NCI-H345 treated with DMSO at 0.1 percent for 48 hours (cell line): ENCODE measurements around the gene ZNF14.
"Not testable (repeated sequence)": the region's sequence is repeated elsewhere in the genome, so short reads cannot be mapped to it uniquely, and the experiment has no call there.

Source experiments
- DNase-seq: peaks from one replicate; lab custom pipeline; 2025; ENCODE audit not compliant: unreplicated experiment; lab: John Stamatoyannopoulos, UW

ZNF14 gene

GRCh38 chr19:19746286-19747213 lies 13.6 kb upstream of the ZNF14 start:
- DNase-seq = no peak

DNA sequence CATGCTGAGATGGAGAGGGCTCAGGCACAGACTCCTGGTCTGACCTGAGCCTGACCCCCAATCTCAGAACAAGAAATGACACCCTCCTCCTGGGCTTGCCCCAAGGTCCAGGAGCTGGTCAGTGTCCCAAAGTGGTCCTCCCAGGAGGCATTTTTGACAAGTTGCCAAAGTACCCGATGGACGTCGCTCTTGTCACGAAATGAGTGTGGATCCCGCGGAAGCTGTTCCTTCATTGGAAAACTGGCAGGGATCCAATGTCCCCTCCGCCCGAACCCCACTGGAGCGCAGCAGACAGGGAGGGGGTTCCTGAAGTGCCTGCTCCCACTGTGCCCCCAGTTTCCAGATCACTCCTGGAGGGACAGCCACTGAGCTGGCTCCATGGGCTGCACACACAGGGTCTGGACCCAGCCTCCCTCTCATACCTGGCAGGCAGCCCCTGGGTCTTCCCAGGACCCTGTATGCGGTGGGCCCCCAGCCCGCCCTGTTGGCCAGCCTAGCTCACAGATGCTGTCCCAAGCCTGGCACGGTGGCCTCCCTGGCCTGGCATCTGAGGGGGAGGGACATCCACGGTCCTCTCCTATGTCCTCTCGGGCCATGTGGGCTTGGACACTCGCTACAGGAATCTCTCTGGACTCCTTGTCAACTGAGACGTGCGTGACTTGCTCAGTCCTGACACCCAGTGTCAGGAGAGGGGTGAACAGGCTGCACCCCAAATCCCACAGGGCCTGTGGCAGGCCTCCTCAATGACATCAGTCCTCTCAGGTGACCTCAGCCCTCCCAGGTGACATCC lies 12.8 kb upstream of the ZNF14 start:
- DNase-seq = no peak

GRCh38 chr19:19744641-19745040 lies 11.7 kb upstream of the ZNF14 start:
- no peak for DNase-seq

DNA sequence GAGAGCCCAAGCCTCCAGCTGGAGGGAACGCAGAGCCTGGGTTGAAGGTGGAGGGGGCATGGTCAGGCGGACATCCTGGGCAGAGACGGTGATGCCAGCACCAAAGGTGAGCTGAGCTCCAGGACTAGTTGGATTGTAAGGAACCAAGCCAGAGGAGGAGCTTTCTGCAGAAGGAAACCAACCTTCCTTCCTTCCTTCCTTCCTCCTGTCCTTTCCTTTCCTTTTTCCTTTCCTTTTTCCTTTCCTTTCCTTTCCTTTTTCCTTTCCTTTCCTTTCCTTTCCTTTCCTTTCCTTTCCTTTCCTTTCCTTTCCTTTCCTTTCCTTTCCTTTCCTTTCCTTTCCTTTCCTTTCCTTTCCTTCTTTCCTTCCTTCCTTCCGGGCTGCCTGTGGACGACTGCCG lies 11.0 kb upstream of the ZNF14 start:
- not testable (repeated sequence) for DNase-seq

DNA sequence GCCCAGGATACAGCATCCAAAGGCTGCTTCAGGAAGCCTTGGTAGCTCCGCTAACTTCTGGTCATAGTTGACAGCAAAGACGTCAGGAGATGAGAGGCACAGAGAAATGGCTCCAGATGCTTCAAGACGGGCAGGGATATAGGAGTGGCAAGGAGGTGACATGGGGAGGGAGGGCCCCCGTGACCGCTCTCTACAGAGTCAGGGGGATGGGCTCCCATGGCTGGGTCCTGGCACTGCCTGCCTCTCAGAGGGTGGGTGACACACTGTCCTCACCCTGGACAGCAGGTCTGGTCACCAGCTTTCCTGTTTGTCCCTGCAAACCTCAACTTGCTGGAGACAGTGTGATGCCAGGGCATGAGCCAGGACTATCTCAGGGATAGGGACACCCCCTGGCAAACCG lies 10.3 kb upstream of the ZNF14 start:
- DNase-seq = no peak

DNA sequence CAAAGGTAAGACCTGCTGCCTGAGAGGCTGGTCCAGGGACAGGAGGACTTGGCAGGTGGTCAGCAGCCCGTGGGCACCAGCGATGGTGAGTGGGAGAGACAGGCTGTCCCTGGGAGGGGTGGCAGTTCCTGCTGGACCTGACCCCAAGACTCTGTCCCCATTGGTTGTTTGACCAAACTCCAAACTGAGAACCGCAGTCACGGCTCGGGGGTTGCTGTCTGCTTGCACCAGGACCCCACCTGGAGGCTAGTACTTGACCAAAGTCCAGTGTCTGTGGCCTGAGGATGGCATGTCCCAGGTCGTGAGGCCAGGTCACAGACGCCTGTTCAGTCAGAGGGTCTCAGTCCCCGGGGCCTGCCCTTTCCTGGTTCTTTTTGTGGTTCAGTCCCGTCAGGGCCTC lies 9.9 kb upstream of the ZNF14 start:
- no peak for DNase-seq

GRCh38 chr19:19741184-19741583 lies 8.3 kb upstream of the ZNF14 start:
- DNase-seq = no peak

DNA sequence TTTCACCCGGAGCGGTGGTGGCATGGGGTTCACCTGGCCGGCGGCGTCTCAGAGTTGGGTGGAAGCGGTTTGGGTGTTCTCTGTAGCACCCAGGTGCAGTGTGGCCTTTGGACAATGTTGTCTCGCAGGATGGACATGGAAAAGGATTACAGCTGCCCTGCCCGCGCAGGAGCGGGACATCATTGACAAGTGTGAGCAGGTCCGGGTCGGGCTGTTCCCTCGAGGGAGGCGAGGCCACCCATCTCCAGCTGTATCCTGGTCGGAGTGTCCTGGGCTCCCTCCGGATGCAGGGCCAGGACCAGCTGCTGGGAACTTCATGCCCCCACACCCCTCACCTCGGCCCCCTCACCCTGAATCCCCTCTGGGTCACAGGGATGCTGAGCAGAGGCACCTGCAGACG lies 7.8 kb upstream of the ZNF14 start:
- DNase-seq = no peak

DNA sequence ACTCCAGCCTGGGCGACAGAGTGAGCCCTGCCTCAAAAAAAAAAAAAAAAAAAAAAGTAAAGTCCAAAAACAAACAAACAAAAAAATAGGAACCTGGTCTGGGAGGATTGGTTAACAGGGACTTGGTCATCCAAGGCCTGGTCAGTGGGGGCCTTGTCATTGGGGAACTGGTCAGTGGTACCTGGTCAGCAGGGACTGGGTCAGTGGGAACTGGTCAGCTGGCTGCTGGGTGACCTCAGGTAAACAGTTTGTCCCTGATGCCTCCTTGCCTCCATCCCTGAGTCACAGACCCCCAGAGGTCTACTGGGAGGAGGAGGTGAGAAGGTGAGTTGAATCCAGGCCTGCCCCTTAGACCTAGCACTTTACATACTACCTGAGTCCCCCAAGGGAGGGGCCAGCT lies 5.7 kb upstream of the ZNF14 start:
- DNase-seq = no peak

DNA sequence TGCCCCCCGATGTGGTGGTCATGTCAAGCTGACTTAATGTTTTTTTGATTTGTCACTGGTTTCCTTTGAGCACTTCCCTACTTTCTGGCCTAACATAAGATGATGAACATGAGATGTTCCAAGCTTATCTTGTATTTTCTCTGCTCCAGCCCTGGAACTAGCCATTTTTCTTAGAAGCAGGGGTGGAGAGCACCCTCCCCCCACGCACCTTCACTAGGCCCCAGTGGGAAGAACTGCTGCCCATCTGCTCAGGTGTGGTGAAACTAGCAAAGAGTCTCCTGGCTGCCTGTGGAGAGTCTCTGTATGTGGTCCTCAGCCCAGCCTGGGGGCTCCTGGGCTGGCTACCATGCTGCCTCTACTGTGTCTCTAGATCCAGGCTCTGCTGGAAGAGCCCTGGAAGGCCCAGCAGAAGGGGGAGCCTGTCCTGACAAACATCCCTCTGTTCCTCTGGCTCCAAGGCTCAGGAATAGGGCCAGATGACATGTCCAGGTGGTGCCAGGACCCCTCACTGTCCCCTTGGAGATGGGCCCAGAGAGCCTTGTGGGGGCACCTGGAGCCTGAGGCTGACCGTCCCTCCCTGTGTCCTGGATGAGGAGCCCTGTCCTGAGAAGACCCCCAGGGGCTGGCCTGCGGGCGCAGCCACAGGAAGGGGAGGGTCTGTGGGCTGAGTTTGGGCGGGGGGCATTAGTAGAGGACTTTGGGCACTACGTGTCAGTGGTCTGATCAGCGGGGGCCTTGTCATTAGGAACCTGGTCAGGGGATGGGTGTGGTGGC lies 4.8 kb upstream of the ZNF14 start:
- DNase-seq = no peak

GRCh38 chr19:19721896-19722295 lies 11.0 kb downstream of the ZNF14 start:
- DNase-seq = no peak

DNA sequence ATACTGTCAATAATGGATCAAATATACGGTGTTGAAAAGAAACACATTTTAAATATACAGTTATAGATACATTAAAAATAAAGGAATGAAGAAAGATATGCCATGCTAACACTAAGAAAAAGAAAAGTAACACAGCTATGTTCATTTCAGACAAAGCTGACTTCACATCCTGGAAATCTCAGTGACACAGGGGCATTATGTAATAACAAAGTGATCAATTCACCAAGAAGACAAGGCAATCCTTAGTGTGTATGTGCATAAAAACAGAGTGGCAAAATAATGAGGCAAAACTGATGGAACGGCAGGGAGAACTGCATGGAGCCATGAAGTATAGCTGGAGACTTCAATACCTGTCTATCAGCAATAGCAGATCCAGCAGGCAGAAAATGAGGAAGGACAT lies 13.1 kb downstream of the ZNF14 start:
- DNase-seq = no peak

GRCh38 chr19:19711934-19712828 lies 20.7 kb downstream of the ZNF14 start:
- DNase-seq = no peak

- no peak for DNase-seq
Observed at GRCh38 chr19:19711306-19711933, 21.5 kb downstream of the ZNF14 start.

DNA sequence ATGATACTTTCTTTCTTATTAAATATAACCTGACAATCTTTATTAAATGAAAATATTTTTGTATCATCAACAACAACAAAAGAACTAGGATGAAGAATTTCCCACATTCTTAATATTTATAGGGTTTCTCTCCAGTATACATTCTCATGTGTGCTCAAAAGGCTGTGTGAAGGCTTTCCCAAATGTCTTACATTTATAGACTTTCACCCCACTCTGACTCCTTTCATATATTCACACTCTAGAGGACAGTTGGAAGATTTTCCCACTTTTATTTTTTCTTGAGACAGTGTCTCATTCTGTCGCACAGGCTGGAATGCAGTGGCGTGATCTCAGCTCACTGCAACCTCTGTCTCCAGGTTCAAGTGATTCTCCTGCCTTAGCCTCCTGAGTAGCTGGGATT lies 22.4 kb downstream of the ZNF14 start:
- no peak for DNase-seq

GRCh38 chr19:19704836-19705235 lies 28.1 kb downstream of the ZNF14 start:
- no peak for DNase-seq

DNA sequence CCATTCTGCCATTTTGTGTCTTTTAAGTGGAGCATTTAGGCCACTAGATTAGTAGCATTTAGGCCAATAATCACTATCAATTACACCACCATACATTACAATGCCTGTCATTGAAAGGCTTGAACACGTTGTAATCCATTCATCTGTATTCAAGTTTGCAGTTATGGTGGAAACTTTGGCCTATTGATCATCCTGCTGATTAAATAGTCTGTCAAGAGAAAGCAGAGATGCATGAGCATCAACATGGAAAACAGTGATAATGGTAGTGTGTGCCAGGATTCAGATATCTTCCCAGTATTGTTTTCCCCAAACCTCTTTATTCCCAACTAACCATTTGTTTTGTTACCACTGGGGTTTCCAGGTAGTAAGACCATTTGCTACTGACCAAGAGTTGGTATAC lies 32.4 kb downstream of the ZNF14 start:
- not testable (repeated sequence) for DNase-seq

GRCh38 chr19:19697589-19697988 lies 35.3 kb downstream of the ZNF14 start:
- no peak for DNase-seq

- DNase-seq = no peak
Observed at GRCh38 chr19:19696386-19696785, 36.5 kb downstream of the ZNF14 start.

DNA sequence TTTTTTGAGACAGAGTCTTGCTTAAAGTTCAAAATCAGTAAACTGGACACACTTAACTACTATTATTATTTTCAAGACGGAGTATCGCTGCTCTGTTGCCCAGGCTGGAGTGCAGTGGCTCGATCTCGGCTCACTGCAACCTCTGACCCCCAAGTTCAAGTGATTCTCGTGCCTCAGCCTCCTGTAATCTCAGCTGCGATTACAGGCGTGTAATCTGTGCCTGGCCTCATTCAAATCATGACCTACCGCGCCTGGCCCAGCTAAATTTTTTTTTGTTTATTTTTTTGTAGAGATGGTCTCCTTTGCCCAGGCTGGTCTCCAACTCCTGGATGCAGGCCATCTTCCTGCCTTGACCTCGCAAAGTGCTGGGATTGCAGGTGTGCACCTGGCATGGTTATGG lies 41.2 kb downstream of the ZNF14 start:
- DNase-seq = no peak
